ENCODE results near the gene ENTPD2. TPM values are rescaled to one million over a fixed set of nuclear protein-coding genes. Genes with fewer than 3 reads are reported as not detected.

Gene ENTPD2
- total and polyA plus RNA-seq, 10 of the 15 experiments (the other 5 are each of a cell fraction or from before 2014, with no cell fraction given) = 0.15 to 1.8 (median 0.65) TPM; not detected in 2

DNA sequence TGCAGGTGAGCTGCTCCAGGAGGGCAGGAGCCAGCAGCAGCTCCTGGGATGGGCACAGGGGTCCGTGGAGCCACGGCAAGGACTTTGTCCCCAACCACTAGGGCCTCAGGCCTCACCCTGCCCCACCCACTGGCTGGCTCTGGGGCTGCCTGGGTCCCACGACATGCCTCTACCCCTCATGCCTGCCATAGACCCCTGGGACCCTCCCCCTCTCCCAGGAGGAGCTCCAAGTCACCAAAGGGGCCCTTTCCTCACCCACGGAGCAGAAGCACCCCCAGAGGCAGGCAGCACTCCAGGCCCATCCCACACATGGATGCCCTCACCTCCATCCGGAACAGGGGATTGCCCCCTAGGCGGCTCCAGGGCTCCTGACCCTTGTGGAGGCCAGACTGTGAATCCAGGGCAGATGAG lies 32.3 kb downstream of the ENTPD2 start:
- no peak overlapping the region for H2AFZ ChIP-seq (ENCODE audit: control insufficient read depth, low read depth, low read length)
- H3K9me3 ChIP-seq (replicated peaks; ENCODE audit: control insufficient read depth, insufficient read depth, low read length) = no peaks in the 10 kb centered on the region; the same call in 2 of the 3 replicates
- no peak for TF ChIP-seq CREM (IDR thresholded peaks at IDR 0.05; ENCODE audit: low read depth)
- ChIA-PET RAD21 (ENCODE audit: unreplicated experiment) (no interaction called here), SMC1A (ENCODE audit: uncharacterized antibody, unreplicated experiment) (no interaction called here), POLR2A (interaction anchor here (0.6 to 1.0 kb wide), 2 partner anchors 31 to 211 kb away, joined by 4 read pairs; no protein-coding TSS in a partner anchor), CTCF (interaction anchor here (1.1 to 1.4 kb wide), 2 partner anchors 42 to 102 kb away, joined by 3 read pairs; no protein-coding TSS in a partner anchor)
- H3K4me3 ChIP-seq = no peak overlapping the region
- ATAC-seq = no peak
- 92% methylated on average over 6 of the region's 6 CpGs for WGBS (ENCODE audit: insufficient coverage, insufficient replicate concordance, low lambda C conversion rate, missing lambda C conversion rate)
- H3K79me2 ChIP-seq (ENCODE audit: control insufficient read depth, insufficient read depth, low read length) = no peaks in the 10 kb centered on the region
- no peaks in the 10 kb centered on the region for H3K27me3 ChIP-seq (replicated peaks in 1 of 2; ENCODE audit: control insufficient read depth in 2 of 2, insufficient read depth in 2 of 2, low read length in 1 of 2)
- no peak overlapping the region for H3K4me2 ChIP-seq (ENCODE audit: control insufficient read depth, insufficient read depth)
- in situ Hi-C loops (cut with MboI) = no loop called here
- H3K27ac ChIP-seq (ENCODE audit: control insufficient read depth, insufficient read depth) = no peak overlapping the region
- H3K4me1 ChIP-seq (ENCODE audit: control insufficient read depth, insufficient read depth, low read length) = no peaks in the 10 kb centered on the region
- intact Hi-C loops (cut with micrococcal nuclease; ENCODE audit: unreplicated experiment) = no loop called here
- no peaks in the 10 kb centered on the region for H3K36me3 ChIP-seq (ENCODE audit: control insufficient read depth in 2 of 2, insufficient read depth in 2 of 2, low read length in 1 of 2)
- no peak for FAIRE-seq
- no peak for DNase-seq (ENCODE audit: low read depth, low spot score)
- H4K20me1 ChIP-seq (ENCODE audit: control insufficient read depth, insufficient read depth) = no peaks in the 10 kb centered on the region
- no peak overlapping the region for H3K9ac ChIP-seq (ENCODE audit: control insufficient read depth, insufficient read depth, low read length)
- no TSS peak for BruUV-seq (replicated peaks)

DNA sequence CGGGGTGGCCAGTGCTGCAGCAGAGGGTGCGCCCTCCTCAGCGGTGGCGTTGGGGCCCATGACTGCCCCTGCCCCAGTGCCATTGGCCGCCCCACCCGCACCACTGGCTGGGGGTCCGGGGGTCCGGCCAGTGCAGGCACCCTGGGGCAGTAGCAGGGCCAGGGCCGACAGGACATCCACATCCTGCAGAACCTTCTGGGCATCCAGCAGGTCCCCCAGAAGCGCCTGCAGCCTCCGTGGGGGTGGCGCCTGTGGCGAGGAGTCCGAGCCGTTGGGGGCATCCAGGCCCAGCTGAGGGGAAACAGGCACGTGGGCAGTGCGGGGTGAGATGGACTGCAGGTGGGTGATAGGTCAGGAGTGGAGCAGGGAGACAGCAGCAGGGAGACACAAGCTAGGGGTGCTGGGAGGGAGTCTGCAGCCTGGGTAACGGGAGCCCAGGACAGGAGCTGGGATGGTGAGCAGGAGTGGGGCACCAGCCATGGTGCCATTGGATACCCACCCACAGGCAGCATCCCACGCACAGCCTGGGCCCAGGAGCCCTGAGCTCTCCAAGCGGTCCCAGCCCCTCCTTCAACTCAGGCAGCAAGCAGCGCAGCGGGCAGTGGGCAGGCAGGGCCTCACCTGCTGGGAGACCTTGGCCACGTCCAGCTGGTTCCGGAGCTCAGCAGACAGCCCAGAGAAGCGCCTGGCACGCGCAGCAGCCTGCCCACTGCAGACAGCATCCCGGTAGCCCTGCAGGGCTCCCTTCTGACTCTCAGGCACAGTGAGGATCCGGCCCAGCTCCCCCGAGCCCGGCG lies 32.9 kb downstream of the ENTPD2 start:
- H4K20me1 ChIP-seq (ENCODE audit: control insufficient read depth, insufficient read depth) = no peaks in the 10 kb centered on the region
- in situ Hi-C loops (cut with MboI) (no loop called here), intact Hi-C loops (cut with micrococcal nuclease; ENCODE audit: unreplicated experiment) (no loop called here)
- ATAC-seq (no peak), DNase-seq (ENCODE audit: low read depth, low spot score) (no peak), FAIRE-seq (no peak)
- WGBS (ENCODE audit: insufficient coverage, insufficient replicate concordance, low lambda C conversion rate, missing lambda C conversion rate) = 64% methylated on average over 32 of the region's 32 CpGs
- ChIA-PET CTCF (interaction anchor here (1.1 to 1.4 kb wide), 2 partner anchors 43 to 102 kb away, joined by 3 read pairs; no protein-coding TSS in a partner anchor), RAD21 (ENCODE audit: unreplicated experiment) (no interaction called here), POLR2A (interaction anchor here (0.6 to 1.0 kb wide), 2 partner anchors 31 to 210 kb away, joined by 4 read pairs; no protein-coding TSS in a partner anchor), SMC1A (ENCODE audit: uncharacterized antibody, unreplicated experiment) (no interaction called here)
- H3K27ac ChIP-seq (ENCODE audit: control insufficient read depth, insufficient read depth) = no peak overlapping the region
- no peak overlapping the region for H3K9ac ChIP-seq (ENCODE audit: control insufficient read depth, insufficient read depth, low read length)
- no peaks in the 10 kb centered on the region for H3K27me3 ChIP-seq (replicated peaks in 1 of 2; ENCODE audit: control insufficient read depth in 2 of 2, insufficient read depth in 2 of 2, low read length in 1 of 2)
- BruUV-seq (replicated peaks) = no TSS peak
- H3K36me3 ChIP-seq (ENCODE audit: control insufficient read depth in 2 of 2, insufficient read depth in 2 of 2, low read length in 1 of 2) = no peaks in the 10 kb centered on the region
- no peaks in the 10 kb centered on the region; the same call in 2 of the 3 replicates for H3K9me3 ChIP-seq (replicated peaks; ENCODE audit: control insufficient read depth, insufficient read depth, low read length)
- no peaks in the 10 kb centered on the region for H3K4me1 ChIP-seq (ENCODE audit: control insufficient read depth, insufficient read depth, low read length)
- H3K79me2 ChIP-seq (ENCODE audit: control insufficient read depth, insufficient read depth, low read length) = no peaks in the 10 kb centered on the region
- no peak overlapping the region for H2AFZ ChIP-seq (ENCODE audit: control insufficient read depth, low read depth, low read length)
- no peak overlapping the region for H3K4me2 ChIP-seq (ENCODE audit: control insufficient read depth, insufficient read depth)
- H3K4me3 ChIP-seq = no peak overlapping the region
- TF ChIP-seq MEF2A (IDR thresholded peaks at IDR 0.05; ENCODE audit: insufficient read depth, low read depth, low read length) (no peak), NFXL1 (IDR thresholded peaks at IDR 0.05; ENCODE audit: borderline replicate concordance) (no peak), ZNF687 (IDR thresholded peaks at IDR 0.05) (no peak), CBX5 (IDR thresholded peaks at IDR 0.05; ENCODE audit: low read depth) (no peak), BACH1 (IDR thresholded peaks at IDR 0.05; ENCODE audit: borderline replicate concordance) (no peak), RB1 (IDR thresholded peaks at IDR 0.05; ENCODE audit: borderline replicate concordance) (no peak), STAT3 (IDR thresholded peaks at IDR 0.05; ENCODE audit: low read depth, low read length) (no peak)
- TF ChIP-seq, protein P1, sequence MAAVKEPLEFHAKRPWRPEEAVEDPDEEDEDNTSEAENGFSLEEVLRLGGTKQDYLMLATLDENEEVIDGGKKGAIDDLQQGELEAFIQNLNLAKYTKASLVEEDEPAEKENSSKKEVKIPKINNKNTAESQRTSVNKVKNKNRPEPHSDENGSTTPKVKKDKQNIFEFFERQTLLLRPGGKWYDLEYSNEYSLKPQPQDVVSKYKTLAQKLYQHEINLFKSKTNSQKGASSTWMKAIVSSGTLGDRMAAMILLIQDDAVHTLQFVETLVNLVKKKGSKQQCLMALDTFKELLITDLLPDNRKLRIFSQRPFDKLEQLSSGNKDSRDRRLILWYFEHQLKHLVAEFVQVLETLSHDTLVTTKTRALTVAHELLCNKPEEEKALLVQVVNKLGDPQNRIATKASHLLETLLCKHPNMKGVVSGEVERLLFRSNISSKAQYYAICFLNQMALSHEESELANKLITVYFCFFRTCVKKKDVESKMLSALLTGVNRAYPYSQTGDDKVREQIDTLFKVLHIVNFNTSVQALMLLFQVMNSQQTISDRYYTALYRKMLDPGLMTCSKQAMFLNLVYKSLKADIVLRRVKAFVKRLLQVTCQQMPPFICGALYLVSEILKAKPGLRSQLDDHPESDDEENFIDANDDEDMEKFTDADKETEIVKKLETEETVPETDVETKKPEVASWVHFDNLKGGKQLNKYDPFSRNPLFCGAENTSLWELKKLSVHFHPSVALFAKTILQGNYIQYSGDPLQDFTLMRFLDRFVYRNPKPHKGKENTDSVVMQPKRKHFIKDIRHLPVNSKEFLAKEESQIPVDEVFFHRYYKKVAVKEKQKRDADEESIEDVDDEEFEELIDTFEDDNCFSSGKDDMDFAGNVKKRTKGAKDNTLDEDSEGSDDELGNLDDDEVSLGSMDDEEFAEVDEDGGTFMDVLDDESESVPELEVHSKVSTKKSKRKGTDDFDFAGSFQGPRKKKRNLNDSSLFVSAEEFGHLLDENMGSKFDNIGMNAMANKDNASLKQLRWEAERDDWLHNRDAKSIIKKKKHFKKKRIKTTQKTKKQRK (IDR thresholded peaks at IDR 0.05; ENCODE audit: low read depth, low read length) = no peak
